CD8-positive, alpha-beta memory T cell (primary cell): Measurements from ENCODE around the gene BPIFB2. TPM values are rescaled to one million over a fixed set of nuclear protein-coding genes. Genes with fewer than 3 reads are reported as not detected.

Experiments
- CTCF ChIA-PET: fragments of 350-600 bp; sonication (Branson Sonifier 250); formaldehyde crosslinking; loops from one replicate; lab custom pipeline; 2021; ENCODE audit warnings: antibody characterized with exemption; lab: Charles Lee
- POLR2A ChIA-PET: fragments of 350-600 bp; sonication (Branson Sonifier 250); formaldehyde crosslinking; loops from one replicate; lab custom pipeline; 2021; ENCODE audit warnings: antibody characterized with exemption; lab: Charles Lee
- DNase-seq, 5 donors: peaks; one replicate each; pipeline versions ENCODE4 v3.0.0 to v3.0.0-alpha.2; 2020 to 2022; ENCODE audit warnings: mixed read lengths in 1 of 5
- H3K27ac ChIP-seq: one replicate; pipeline ENCODE4 v1.7.0; 2013; ENCODE audit warnings: low read depth, mild to moderate bottlenecking, low read length, moderate library complexity
- H3K27me3 ChIP-seq: 2 replicates; pipeline ENCODE4 v1.7.0; 2013; ENCODE audit warnings: low read length, mild to moderate bottlenecking; ENCODE audit not compliant: insufficient read depth, poor library complexity, severe bottlenecking
- H3K36me3 ChIP-seq: 2 replicates; pipeline ENCODE4 v1.7.0; 2013; ENCODE audit warnings: mild to moderate bottlenecking, low read length, moderate library complexity; ENCODE audit not compliant: insufficient read depth
- H3K4me1 ChIP-seq: 2 replicates; pipeline ENCODE4 v1.7.0; 2013; ENCODE audit warnings: mild to moderate bottlenecking, low read length, moderate library complexity; ENCODE audit not compliant: insufficient read depth
- H3K4me3 ChIP-seq: 2 replicates; pipeline ENCODE4 v1.7.0; 2013; ENCODE audit warnings: mild to moderate bottlenecking, low read length
- H3K9me3 ChIP-seq: 2 replicates; pipeline ENCODE4 v1.7.0; 2013; ENCODE audit warnings: mild to moderate bottlenecking, low read length
- H3K27ac Mint-ChIP-seq, 8 donors: one replicate each; pipeline ENCODE4 v1.8.0; 2020 to 2021; ENCODE audit warnings: mixed read lengths in 8 of 8, mild to moderate bottlenecking in 6 of 8, inconsistent platforms in 3 of 8, moderate library complexity in 3 of 8
- H3K27me3 Mint-ChIP-seq, 2 donors: one replicate each; pipeline ENCODE4 v1.8.0; 2020 to 2021; ENCODE audit warnings: mixed read lengths in 2 of 2, mild to moderate bottlenecking in 1 of 2, moderate library complexity in 1 of 2
- H3K36me3 Mint-ChIP-seq, 3 donors: one replicate each; pipeline ENCODE4 v1.8.0; 2020 to 2021; ENCODE audit warnings: mixed read lengths in 3 of 3, inconsistent platforms in 1 of 3, mild to moderate bottlenecking in 1 of 3
- H3K4me1 Mint-ChIP-seq, 3 donors: one replicate each; pipeline ENCODE4 v1.8.0; 2020 to 2021; ENCODE audit warnings: mixed read lengths in 3 of 3, inconsistent platforms in 1 of 3, mild to moderate bottlenecking in 1 of 3
- H3K4me3 Mint-ChIP-seq, 7 donors: one replicate each; pipeline ENCODE4 v1.8.0; 2020 to 2021; ENCODE audit warnings: mixed read lengths in 7 of 7, mild to moderate bottlenecking in 6 of 7, moderate library complexity in 4 of 7, inconsistent platforms in 2 of 7
- H3K9me3 Mint-ChIP-seq, 5 donors: one replicate each; pipeline ENCODE4 v1.8.0; 2020 to 2022; ENCODE audit warnings: mixed read lengths in 5 of 5, mild to moderate bottlenecking in 3 of 5, moderate library complexity in 2 of 5, inconsistent platforms in 1 of 5
- polyA plus RNA-seq: library from polyadenylated mRNA; unstranded; fragments of 300-500 nt; fragmentation: Illumina TruSeq; gene quantifications from one replicate; pipeline ENCODE4 v1.2.3, GENCODE V29; 2021
- total RNA-seq, 2 experiments: library from RNA; stranded (reverse); gene quantifications; one replicate each; pipeline ENCODE4 v1.2.3, GENCODE V29; 2021

BPIFB2 gene
- total and polyA plus RNA-seq, 3 experiments from 2014 or later, result not detected

GRCh38 chr20:33026779-33027759 is 19.6 kb downstream of the BPIFB2 start:
- H3K4me1 ChIP-seq, result no peaks in the 10 kb centered on the region
- H3K27me3 ChIP-seq, result no peaks in the 10 kb centered on the region
- H3K4me1 Mint-ChIP-seq, result no peaks in the 10 kb centered on the region
- H3K27me3 Mint-ChIP-seq, result no peaks in the 10 kb centered on the region
- POLR2A ChIA-PET, result no interaction called here
- CTCF ChIA-PET, result no interaction called here
- H3K4me3 Mint-ChIP-seq, result no peak overlapping the region
- no peaks in the 10 kb centered on the region for H3K36me3 ChIP-seq
- H3K27ac Mint-ChIP-seq, result no peak overlapping the region
- H3K9me3 ChIP-seq, result no peaks in the 10 kb centered on the region
- DNase-seq, result no peak
- H3K27ac ChIP-seq, result no peak overlapping the region
- H3K4me3 ChIP-seq, result no peak overlapping the region
- no peaks in the 10 kb centered on the region for H3K36me3 Mint-ChIP-seq
- H3K9me3 Mint-ChIP-seq, result no peaks in the 10 kb centered on the region

DNA sequence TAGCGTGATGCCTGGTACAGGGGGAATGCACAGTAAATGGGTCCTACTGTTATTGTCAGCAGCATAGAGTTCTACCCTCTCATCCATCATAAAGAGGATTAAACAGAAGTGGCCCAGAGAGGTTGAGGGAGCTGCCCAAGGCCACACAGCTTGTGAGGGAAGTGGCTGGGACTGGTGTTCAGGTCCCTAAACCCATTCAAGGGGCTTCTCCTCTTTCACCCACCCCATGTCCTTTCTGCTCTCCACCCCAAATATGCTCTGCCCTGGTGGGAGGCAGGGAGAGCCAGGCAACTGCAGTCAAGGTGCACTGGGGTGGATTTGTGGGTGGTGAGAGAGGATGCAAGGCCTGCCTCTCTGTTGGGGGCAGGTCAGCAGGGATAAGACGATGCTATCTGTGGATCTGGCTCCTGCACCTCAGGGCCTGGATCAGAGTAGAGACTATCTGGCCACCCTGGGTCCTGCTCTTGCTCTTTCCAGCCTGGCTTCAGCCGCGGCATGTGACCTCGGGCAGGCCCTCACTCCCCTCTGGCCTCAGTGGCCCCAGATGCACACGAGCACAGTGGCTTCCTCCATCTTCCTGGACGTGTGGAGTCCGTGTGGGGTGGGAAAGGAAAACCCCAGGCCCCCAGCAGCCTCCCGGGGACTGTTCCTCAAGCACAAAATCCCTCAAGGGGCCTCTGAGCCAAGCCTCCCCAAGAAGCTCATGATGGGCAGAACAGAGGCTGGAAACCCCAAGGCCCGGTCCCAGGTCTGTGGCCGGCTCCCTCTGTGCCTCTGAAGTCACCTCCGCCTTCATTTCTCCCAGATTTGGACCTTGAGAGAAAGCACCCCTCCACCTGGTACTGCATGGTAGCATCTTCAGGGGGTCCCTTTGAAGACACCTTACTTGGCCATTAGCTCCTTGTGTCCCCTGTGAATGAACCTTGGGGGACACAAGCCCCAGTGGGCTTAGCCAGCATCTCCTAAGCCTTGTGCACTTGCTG is 20.6 kb downstream of the BPIFB2 start:
- Mint-ChIP-seq H3K4me3 (no peak overlapping the region), H3K27ac (peak overlapping the region in 1 of 8 donors; percentile 6), H3K27me3 (peaks cover 0 to 4% of the 10 kb centered on the region in 2 donors), H3K36me3 (peaks cover 0 to 3% (median 0%) of the 10 kb centered on the region in 3 donors), H3K4me1 (no peaks in the 10 kb centered on the region), H3K9me3 (peaks cover 0 to 2% (median 0%) of the 10 kb centered on the region in 5 donors)
- Histone ChIP-seq H3K4me3 (no peak overlapping the region), H3K9me3 (no peaks in the 10 kb centered on the region), H3K36me3 (no peaks in the 10 kb centered on the region), H3K27me3 (no peaks in the 10 kb centered on the region), H3K4me1 (no peaks in the 10 kb centered on the region), H3K27ac (no peak overlapping the region)
- no peak for DNase-seq
- POLR2A ChIA-PET, result no interaction called here
- CTCF ChIA-PET, result no interaction called here

- Mint-ChIP-seq H3K27ac (no peak overlapping the region), H3K36me3 (peaks cover 0 to 5% (median 0%) of the 10 kb centered on the region in 3 donors), H3K4me1 (no peaks in the 10 kb centered on the region), H3K4me3 (no peak overlapping the region), H3K27me3 (peaks cover 0 to 4% of the 10 kb centered on the region in 2 donors), H3K9me3 (peaks cover 0 to 2% (median 0%) of the 10 kb centered on the region in 5 donors)
- CTCF ChIA-PET, result interaction anchor here (1.3 kb wide), 1 partner anchor 9 kb away, joined by 3 read pairs; no protein-coding TSS in a partner anchor
- DNase-seq, result no peak
- H3K9me3 ChIP-seq, result no peaks in the 10 kb centered on the region
- H3K4me3 ChIP-seq, result no peak overlapping the region
- no peaks in the 10 kb centered on the region for H3K36me3 ChIP-seq
- no peaks in the 10 kb centered on the region for H3K27me3 ChIP-seq
- no peak overlapping the region for H3K27ac ChIP-seq
- POLR2A ChIA-PET, result no interaction called here
- no peaks in the 10 kb centered on the region for H3K4me1 ChIP-seq
Observed at GRCh38 chr20:33028875-33029274, 21.4 kb downstream of the BPIFB2 start.

- Histone ChIP-seq H3K4me1 (no peaks in the 10 kb centered on the region), H3K36me3 (no peaks in the 10 kb centered on the region), H3K27me3 (no peaks in the 10 kb centered on the region), H3K4me3 (no peak overlapping the region), H3K27ac (no peak overlapping the region), H3K9me3 (no peaks in the 10 kb centered on the region)
- CTCF ChIA-PET, result interaction anchor here (1.3 kb wide), 1 partner anchor 10 kb away, joined by 3 read pairs; no protein-coding TSS in a partner anchor
- Mint-ChIP-seq H3K9me3 (peaks cover 0 to 2% (median 2%) of the 10 kb centered on the region in 5 donors), H3K27ac (no peak overlapping the region), H3K36me3 (peaks cover 0 to 5% (median 1%) of the 10 kb centered on the region in 3 donors), H3K4me3 (no peak overlapping the region), H3K4me1 (no peaks in the 10 kb centered on the region), H3K27me3 (peaks cover 0 to 4% of the 10 kb centered on the region in 2 donors)
- no peak for DNase-seq
- POLR2A ChIA-PET, result no interaction called here
Observed at GRCh38 chr20:33030076-33030475, 22.6 kb downstream of the BPIFB2 start.

DNA sequence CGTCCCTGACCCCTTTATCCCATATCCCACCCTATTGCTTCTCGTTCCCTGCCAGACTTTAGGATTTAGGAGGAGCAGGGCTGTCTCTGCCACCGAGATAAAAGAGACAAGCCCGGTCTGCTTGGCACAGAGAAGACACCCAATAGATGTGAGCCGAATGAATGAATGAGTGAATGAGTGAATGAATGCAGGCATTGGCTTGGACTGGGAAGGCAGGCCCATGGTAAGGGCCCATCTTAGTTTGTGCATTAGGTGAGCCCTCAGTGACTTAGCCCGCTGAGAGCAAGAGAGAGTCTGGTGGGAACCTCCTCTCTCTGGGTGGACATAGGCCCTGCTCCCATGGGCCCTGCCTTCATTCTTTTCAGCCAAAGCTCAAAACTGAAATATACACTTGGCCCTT is 23.1 kb downstream of the BPIFB2 start:
- no peaks in the 10 kb centered on the region for H3K27me3 ChIP-seq
- Mint-ChIP-seq H3K9me3 (peaks cover 0 to 2% (median 2%) of the 10 kb centered on the region in 5 donors), H3K27ac (peak overlapping the region in 3 of 8 donors; percentile 42 to 96 (median 51)), H3K4me1 (no peaks in the 10 kb centered on the region), H3K27me3 (peaks cover 0 to 4% of the 10 kb centered on the region in 2 donors), H3K4me3 (no peak overlapping the region), H3K36me3 (peaks cover 0 to 5% (median 1%) of the 10 kb centered on the region in 3 donors)
- POLR2A ChIA-PET, result no interaction called here
- H3K4me3 ChIP-seq, result no peak overlapping the region
- no peaks in the 10 kb centered on the region for H3K9me3 ChIP-seq
- CTCF ChIA-PET, result interaction anchor here (1.3 kb wide), 1 partner anchor 11 kb away, joined by 3 read pairs; no protein-coding TSS in a partner anchor
- no peaks in the 10 kb centered on the region for H3K36me3 ChIP-seq
- no peak overlapping the region for H3K27ac ChIP-seq
- H3K4me1 ChIP-seq, result no peaks in the 10 kb centered on the region
- DNase-seq, result no peak

DNA sequence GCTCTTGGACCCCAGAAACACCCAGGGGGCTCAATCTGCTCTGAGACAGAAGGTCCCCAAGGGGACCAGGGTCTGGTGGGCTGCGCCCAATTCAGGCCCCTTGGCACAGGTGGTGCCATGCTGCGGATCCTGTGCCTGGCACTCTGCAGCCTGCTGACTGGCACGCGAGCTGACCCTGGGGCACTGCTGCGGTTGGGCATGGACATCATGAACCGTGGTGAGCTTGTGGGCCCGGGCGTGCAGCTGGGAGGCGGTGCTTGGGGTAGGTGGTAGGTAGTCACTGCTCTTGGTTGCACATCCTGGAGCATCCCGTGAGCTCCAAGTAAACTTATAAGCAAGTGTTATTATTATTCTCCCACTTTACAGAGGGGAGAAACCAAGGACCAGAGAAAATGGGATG is 24.0 kb downstream of the BPIFB2 start, which contains the start of gene BPIFB6:
Gene BPIFB6 (plus strand): TSS at position 118 of the 400 bp plus-strand sequence. CDS start 0 bp downstream, at position 118.
- Mint-ChIP-seq H3K27ac (peak within 1 kb of the TSS in 3 of 8 donors; percentile 42 to 96 (median 51)), H3K9me3 (peaks cover 0 to 2% (median 2%) of the 10 kb centered on the region in 5 donors), H3K4me3 (no peak within 1 kb of the TSS), H3K4me1 (no peaks in the 10 kb centered on the region), H3K36me3 (peaks cover 0 to 5% (median 1%) of the 10 kb centered on the region in 3 donors), H3K27me3 (peaks cover 0 to 4% of the 10 kb centered on the region in 2 donors)
- Histone ChIP-seq H3K27ac (no peak within 1 kb of the TSS), H3K4me1 (no peaks in the 10 kb centered on the region), H3K9me3 (no peaks in the 10 kb centered on the region), H3K36me3 (no peaks in the 10 kb centered on the region), H3K4me3 (no peak within 1 kb of the TSS), H3K27me3 (no peaks in the 10 kb centered on the region)
- ChIA-PET POLR2A (no interaction called here), CTCF (interaction anchor here (0.7 kb wide), 1 partner anchor 891 kb away, joined by 3 read pairs; no protein-coding TSS in a partner anchor)
- DNase-seq, result no peak

- H3K4me3 ChIP-seq, result no peak overlapping the region
- Mint-ChIP-seq H3K36me3 (peaks cover 0 to 5% (median 1%) of the 10 kb centered on the region in 3 donors), H3K4me3 (no peak overlapping the region), H3K9me3 (peaks cover 0 to 2% (median 2%) of the 10 kb centered on the region in 5 donors), H3K27me3 (peaks cover 0 to 4% of the 10 kb centered on the region in 2 donors), H3K4me1 (no peaks in the 10 kb centered on the region), H3K27ac (no peak overlapping the region)
- no peak for DNase-seq
- ChIA-PET POLR2A (no interaction called here), CTCF (no interaction called here)
- no peaks in the 10 kb centered on the region for H3K4me1 ChIP-seq
- no peaks in the 10 kb centered on the region for H3K36me3 ChIP-seq
- H3K27ac ChIP-seq, result no peak overlapping the region
- H3K9me3 ChIP-seq, result no peaks in the 10 kb centered on the region
- no peaks in the 10 kb centered on the region for H3K27me3 ChIP-seq
Observed at GRCh38 chr20:33032555-33032954, 25.1 kb downstream of the BPIFB2 start.
